Embryonic facial prominence (tissue), 1 donor: ENCODE measurements around the gene COMMD9.

Experiments used
- DNase-seq: peaks from one replicate; pipeline ENCODE4 v3.0.0-alpha.2; 2016; ENCODE audit errors: extremely low spot score

The COMMD9 gene

DNA sequence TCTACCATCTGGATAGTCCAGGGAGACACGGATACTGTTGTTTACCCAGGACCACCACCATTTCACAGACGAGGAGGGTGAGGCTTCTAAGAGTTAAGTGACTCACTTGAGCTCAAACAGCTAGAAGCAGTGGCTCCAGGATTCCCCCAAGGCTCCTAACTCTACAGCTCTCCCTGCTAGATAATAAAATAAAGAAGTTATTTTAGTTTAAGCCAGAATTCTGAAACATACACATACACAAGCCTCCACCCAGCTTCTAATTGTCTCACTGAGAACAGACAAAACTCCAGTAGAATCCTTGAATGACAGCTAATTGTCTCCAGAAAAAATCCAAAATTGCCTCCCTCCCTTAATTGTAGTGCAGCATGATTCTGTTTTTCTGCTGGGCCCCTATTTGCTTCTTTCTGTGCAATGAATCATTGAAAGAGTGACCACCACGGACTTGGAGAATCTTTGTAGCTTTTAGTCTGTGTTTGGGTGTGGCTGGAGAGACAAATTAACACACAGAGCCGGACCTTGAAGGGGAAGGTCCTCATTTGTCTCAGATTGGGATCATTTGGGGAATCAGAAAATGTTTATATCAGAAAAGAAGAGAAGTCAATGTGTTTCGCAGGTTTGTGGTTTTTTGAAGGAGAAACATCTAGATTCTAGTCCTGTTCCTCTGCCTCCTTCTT lies 64.9 kb downstream of the COMMD9 start:
- DNase-seq: no peak

DNA sequence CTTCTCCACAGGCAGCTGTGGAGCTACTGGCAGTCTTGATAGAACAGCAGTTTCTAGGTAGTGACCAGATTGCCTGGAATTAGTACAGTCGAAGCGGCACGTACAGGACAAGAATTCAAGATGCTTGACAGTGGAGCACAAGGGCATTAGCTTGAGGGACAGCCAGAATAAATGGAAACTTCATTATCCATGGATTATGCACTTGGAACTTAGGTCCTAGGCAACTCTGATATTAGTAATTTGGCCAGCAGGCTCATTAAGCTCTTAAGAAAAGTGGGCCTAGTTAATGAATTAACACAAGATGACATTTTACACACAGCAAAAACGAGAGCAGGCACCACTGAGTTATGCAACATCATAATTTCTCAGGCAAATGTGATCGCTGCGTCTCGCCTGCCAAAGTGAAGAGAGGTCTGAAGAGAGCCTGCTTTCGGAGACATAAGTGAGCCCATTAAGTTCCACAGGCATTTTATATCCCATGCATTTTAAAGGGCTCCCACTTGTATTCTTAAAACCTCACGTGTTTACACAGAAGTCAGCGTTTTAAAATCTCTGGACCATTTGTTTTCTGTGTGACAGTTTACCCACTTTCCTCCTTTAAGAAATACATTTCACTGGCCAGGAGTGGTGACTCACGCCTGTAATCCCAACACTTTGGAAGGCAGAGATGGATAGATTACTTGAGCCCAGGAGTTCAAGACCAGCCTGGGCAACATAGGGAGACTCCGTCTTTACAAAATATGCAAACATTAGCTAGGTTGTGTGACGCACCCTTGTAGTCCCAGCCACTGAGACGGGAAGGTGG lies 66.2 kb downstream of the COMMD9 start:
- no peak for DNase-seq
